HepG2 (cell line): Measurements from ENCODE around the gene TRIM7. TPM values are rescaled to one million over a fixed set of nuclear protein-coding genes. Genes with fewer than 3 reads are reported as not detected.
A peak's percentile ranks its signal among the peaks of the same experiment; 100 is the strongest.

ENCODE experiments used
- ARNT ChIP-seq: fragments of 450-650 bp; IDR thresholded peaks from 2 replicates; pipeline ENCODE4 v1.6.1; 2017
- BORCS8-MEF2B ChIP-seq: sonication (generic); formaldehyde crosslinking; IDR thresholded peaks from 2 replicates; pipeline ENCODE4 v1.8.0; 2022; ENCODE audit warnings: mild to moderate bottlenecking, missing genetic modification reagents
- CBX2 ChIP-seq, 2 experiments: fragments of 200-600 bp in 1 of 2; sonication (generic); formaldehyde crosslinking in 1 of 2; IDR thresholded peaks; 2 replicates each; pipeline versions ENCODE4 v1.7.0 to v1.8.1; 2018 to 2022; ENCODE audit warnings: low read depth in 2 of 2, low read length in 1 of 2, mild to moderate bottlenecking in 1 of 2, missing genetic modification reagents in 1 of 2
- CSRNP1 ChIP-seq: sonication (generic); formaldehyde crosslinking; IDR thresholded peaks from 2 replicates; pipeline ENCODE4 v1.8.1; 2023; ENCODE audit warnings: mild to moderate bottlenecking, missing genetic modification reagents
- CSRNP2 ChIP-seq: sonication (generic); formaldehyde crosslinking; conservative IDR thresholded peaks from 2 replicates; pipeline ENCODE4 v1.8.0; 2022; ENCODE audit warnings: low read depth, missing genetic modification reagents
- ETV6 ChIP-seq: sonication (generic); formaldehyde crosslinking; conservative IDR thresholded peaks from 2 replicates; pipeline ENCODE4 v1.4.0; 2020; ENCODE audit warnings: missing genetic modification reagents
- GLI4 ChIP-seq: sonication (generic); formaldehyde crosslinking; IDR thresholded peaks from 2 replicates; pipeline ENCODE4 v1.5.1; 2020; ENCODE audit warnings: missing genetic modification reagents, mild to moderate bottlenecking, moderate library complexity, borderline replicate concordance
- GPBP1L1 ChIP-seq: sonication (generic); formaldehyde crosslinking; IDR thresholded peaks from 2 replicates; pipeline ENCODE4 v1.5.0; 2020; ENCODE audit warnings: mild to moderate bottlenecking, missing genetic modification reagents
- HMGXB4 ChIP-seq, 2 experiments: sonication (generic) in 1 of 2; formaldehyde crosslinking in 1 of 2; IDR thresholded peaks; 2 replicates each; pipeline versions ENCODE4 v1.4.0 to v1.6.1; 2018 to 2020; ENCODE audit warnings: missing genetic modification reagents in 2 of 2, borderline replicate concordance in 1 of 2, low read depth in 1 of 2, mild to moderate bottlenecking in 1 of 2, missing biosample characterization in 1 of 2
- HNRNPH1 ChIP-seq: fragments of 200-400 bp; formaldehyde crosslinking; optimal IDR thresholded peaks from 2 replicates; pipeline ENCODE3; 2017; ENCODE audit warnings: mild to moderate bottlenecking, low read depth, low read length
- MEIS1 ChIP-seq: sonication (generic); formaldehyde crosslinking; IDR thresholded peaks from 2 replicates; pipeline ENCODE4 v1.9.0; 2021; ENCODE audit warnings: mild to moderate bottlenecking, missing genetic modification reagents, moderate library complexity, borderline replicate concordance
- NR2F1 ChIP-seq, 2 experiments: fragments of 450-650 bp in 1 of 2; formaldehyde crosslinking in 1 of 2; IDR thresholded peaks; 2 replicates each; pipeline versions ENCODE4 v1.5.0 to v1.6.1; 2016 to 2020; ENCODE audit warnings: mild to moderate bottlenecking in 1 of 2, missing compliant biosample characterization in 1 of 2, missing genetic modification reagents in 1 of 2, moderate library complexity in 1 of 2
- PBX2 ChIP-seq: IDR thresholded peaks from 2 replicates; pipeline ENCODE4 v1.6.1; 2016; ENCODE audit warnings: control low read depth
- SETDB1 ChIP-seq: sonication (generic); formaldehyde crosslinking; IDR thresholded peaks from 2 replicates; pipeline ENCODE4 v1.5.1; 2020; ENCODE audit warnings: missing genetic modification reagents, mild to moderate bottlenecking, borderline replicate concordance
- U2AF1 ChIP-seq: fragments of 200-400 bp; formaldehyde crosslinking; optimal IDR thresholded peaks from 2 replicates; pipeline ENCODE3; 2017; ENCODE audit warnings: mild to moderate bottlenecking, low read depth, low read length
- ZNF296 ChIP-seq: sonication (generic); formaldehyde crosslinking; conservative IDR thresholded peaks from 2 replicates; pipeline ENCODE4 v1.5.0; 2020; ENCODE audit warnings: mild to moderate bottlenecking, missing genetic modification reagents
- ZNF512 ChIP-seq: sonication (generic); formaldehyde crosslinking; IDR thresholded peaks from 2 replicates; pipeline ENCODE4 v1.4.0; 2020; ENCODE audit warnings: mild to moderate bottlenecking, missing genetic modification reagents
- ZNF749 ChIP-seq: sonication (generic); formaldehyde crosslinking; IDR thresholded peaks from 2 replicates; pipeline ENCODE4 v1.8.0; 2022; ENCODE audit warnings: mild to moderate bottlenecking, missing genetic modification reagents, moderate library complexity, borderline replicate concordance
- polyA plus RNA-seq, 8 experiments: library from polyadenylated mRNA; depleted of rRNA in 3 of 8; stranded (reverse) in 7 of 8; unstranded in 1 of 8; fragments of >200 nt; fragmentation: Illumina TruSeq in 4 of 8; extraction: Trizol in 4 of 8; gene quantifications; 2 replicates each; pipeline versions ENCODE4 v1.2.1 to v1.2.3, GENCODE V29; 2011 to 2016; ENCODE audit warnings: low read depth in 4 of 8, missing spikeins in 1 of 8, mixed read lengths in 1 of 8; ENCODE audit not compliant: insufficient read depth in 1 of 8
- total RNA-seq, 5 experiments: library from RNA; depleted of rRNA; stranded (reverse); fragments of >200 nt; fragmentation: Illumina TruSeq; extraction: Trizol; gene quantifications; 2 replicates each; pipeline ENCODE4 v1.2.3, GENCODE V29; 2016; ENCODE audit warnings: low read depth in 1 of 5

The TRIM7 gene
- total and polyA plus RNA-seq, 2 of the 13 experiments (the other 11 are each of a cell fraction or from before 2014, with no cell fraction given) = 0.13 TPM; not detected in 1

- no peak for TF ChIP-seq PBX2 (CRISPR knock-in tag)
- TF ChIP-seq BORCS8-MEF2B = no peak
- no peak for TF ChIP-seq CSRNP2
- no peak for TF ChIP-seq ZNF296 (CRISPR knock-in tag)
- no peak for TF ChIP-seq CSRNP1 (CRISPR knock-in tag)
- TF ChIP-seq ZNF749 (CRISPR knock-in tag) = no peak
- no peak for TF ChIP-seq GPBP1L1 (CRISPR knock-in tag)
- no peak for TF ChIP-seq SETDB1 (CRISPR knock-in tag)
- TF ChIP-seq HMGXB4 (CRISPR knock-in tag; IDR thresholded peaks at IDR 0.05; ENCODE audit: borderline replicate concordance in 1 of 2, low read depth in 1 of 2) = peak in 1 of 2 experiments; percentile 86
- no peak; the same call in 1 of the 2 replicates for TF ChIP-seq ETV6 (CRISPR knock-in tag)
- TF ChIP-seq MEIS1 (CRISPR knock-in tag) = peak; percentile 84
- TF ChIP-seq ZNF512 (CRISPR knock-in tag) = no peak
- no peak for TF ChIP-seq CBX2 (IDR thresholded peaks at IDR 0.05; ENCODE audit: low read depth, low read length)
- no peak for TF ChIP-seq CBX2 (CRISPR knock-in tag; IDR thresholded peaks at IDR 0.05; ENCODE audit: low read depth)
- TF ChIP-seq NR2F1 (CRISPR knock-in tag; IDR thresholded peaks at IDR 0.05) = 0 out of 4 replicates have a peak, but pooled peaks of 1 of the 2 experiments have one; percentile 16
- no peak for TF ChIP-seq GLI4 (CRISPR knock-in tag)
- no peak for TF ChIP-seq U2AF1
- TF ChIP-seq HNRNPH1 = no peak
- no peak for TF ChIP-seq ARNT
These were observed 41.5 kb upstream of the TRIM7 start (continued) for GRCh38 chr5:181246276-181247049.
